GM19467 (cell line): ENCODE data around the gene FUCA1.
"Not testable (repeated sequence)": the region's sequence is repeated elsewhere in the genome, so short reads cannot be mapped to it uniquely, and the experiment has no call there.

Source experiments
- ATAC-seq: cut with Tn5 transposase; IDR thresholded peaks from one replicate; pipeline ENCODE4 v1.9.1; 2021; ENCODE audit warnings: mild to moderate bottlenecking, moderate library complexity; ENCODE audit not compliant: unreplicated experiment

The FUCA1 gene

DNA sequence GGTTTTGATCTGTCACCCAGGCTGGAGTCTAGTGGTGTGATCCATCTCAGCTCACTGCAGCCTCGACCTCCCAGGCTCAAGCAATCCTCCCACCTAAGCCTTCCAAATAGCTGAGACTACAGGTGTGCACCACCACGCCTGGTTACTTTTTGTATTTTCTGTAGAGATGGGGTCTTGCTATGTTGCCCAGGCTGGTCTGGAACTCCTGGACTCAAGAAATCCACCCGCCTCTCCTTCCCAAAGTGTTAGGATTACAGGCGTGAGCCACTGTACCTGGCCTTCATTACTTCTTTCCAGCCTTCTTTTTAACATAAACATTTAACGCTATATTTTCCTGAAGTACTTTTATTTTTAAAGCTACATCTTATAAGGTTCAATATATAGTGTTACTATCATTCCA, 24.4 kb downstream of the FUCA1 start:
- no peak for ATAC-seq

DNA sequence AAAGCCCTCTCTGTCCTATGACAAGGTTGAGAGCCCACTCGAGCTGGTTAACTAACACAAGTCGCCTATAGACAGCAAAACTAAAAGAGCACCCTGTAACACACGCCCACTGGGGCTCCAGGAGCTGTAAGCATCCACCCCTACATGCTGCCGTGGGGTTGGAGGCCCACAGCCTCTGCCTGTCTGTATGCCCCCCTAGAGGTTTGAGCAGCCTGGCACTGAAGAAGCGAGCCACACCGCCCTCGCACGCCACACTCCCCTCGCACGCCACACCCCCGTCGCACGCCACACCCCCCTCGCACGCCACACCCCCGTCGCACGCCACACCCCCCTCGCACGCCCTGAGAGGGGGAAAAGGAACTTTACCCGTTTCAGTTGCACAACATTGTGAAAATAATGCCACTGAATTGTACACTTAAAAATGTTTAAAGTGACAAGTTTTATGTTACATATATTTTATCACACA, 29.7 kb downstream of the FUCA1 start:
- no peak for ATAC-seq

DNA sequence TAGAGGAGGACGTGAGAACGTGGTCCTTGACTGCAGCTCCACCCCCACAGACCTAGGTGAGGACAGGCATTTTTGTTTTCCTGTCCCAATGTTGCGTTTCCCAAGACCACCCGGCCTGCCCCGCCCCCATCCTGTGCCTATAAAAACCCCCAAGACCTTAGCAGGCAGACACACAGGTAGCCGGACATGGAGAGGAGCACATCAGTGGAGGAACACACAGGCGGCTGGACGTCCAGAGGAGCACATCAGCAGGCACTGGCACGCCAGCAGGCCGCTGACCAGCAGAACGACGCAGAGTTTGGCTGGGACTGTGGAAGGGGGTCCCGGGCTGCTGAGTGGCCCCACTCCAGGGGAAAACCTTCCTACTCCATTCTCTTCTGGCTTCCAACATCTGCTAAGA, 30.2 kb downstream of the FUCA1 start:
- no peak for ATAC-seq

DNA sequence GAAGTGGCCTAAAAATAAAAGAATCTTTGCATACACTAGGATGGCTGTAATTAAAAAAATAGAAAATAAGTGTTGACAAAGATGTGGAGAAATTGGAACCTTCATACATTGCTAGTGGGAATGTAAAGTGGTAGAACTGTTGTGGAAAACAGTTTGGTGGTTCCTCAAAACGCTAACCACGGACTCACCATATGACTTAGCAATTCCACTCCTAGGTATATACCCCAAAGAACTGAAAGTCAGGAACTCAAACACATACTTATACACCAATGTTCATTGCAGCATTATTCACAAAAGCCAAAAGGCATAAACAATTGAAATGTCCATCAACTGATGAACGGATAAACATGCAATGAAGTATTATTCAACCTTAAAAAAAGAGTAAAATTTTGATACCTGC, 32.1 kb downstream of the FUCA1 start:
- ATAC-seq: no peak

DNA sequence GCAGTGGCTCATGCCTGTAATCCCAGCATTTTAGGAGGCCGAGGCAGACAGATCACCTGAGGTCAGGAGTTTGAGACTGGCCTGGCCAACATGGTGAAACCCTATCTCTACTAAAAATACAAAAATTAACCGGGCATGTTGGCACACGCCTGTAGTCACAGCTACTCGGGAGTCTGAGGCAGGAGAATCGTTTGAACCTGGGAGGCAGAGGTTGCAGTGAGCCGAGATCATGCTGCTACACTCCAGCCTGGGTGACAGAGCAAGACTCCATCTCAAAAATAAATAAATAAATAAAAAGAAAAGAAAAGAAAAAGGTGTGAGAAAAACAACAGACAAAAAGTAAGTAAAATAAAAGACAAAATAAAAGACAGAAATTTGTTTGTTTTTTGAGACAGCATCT, 33.9 kb downstream of the FUCA1 start:
- ATAC-seq: not testable (repeated sequence)

DNA sequence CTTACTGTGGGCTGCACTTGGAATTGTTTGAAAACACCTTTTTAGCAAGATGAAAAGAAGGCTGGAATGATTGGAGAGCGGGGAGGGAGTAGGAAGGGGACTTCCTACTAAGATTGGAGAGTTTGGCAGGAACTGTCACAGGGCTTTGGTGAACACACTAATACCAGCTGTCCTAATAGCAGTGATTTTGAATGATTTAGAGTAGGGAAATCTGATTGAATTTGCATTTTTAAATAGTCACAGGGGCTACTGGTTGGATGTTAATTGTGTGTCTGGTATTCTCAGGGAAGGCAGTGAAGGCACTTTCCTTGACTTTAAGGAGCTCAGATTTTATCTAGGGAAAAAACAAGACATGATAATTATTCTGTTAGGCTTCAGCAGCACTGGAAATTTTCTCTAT, 40.4 kb downstream of the FUCA1 start:
- ATAC-seq: no peak

DNA sequence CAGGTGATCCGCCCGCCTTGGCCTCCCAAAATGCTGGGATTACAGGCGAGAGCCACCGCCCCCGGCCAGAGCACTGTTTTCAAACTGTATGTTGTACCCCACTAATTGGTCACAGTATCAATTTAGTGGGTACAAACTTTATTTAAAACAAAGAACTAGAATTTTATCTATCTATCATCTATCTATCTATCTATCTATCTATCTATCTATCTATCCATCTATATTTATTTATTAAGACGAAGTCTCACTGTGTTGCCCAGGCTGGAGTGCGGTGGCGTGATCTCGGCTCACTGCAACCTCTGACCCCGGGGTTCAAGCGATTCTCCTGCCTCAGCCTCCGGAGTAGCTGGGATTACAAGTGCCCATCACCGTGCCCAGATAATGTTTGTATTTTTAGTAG, 41.5 kb downstream of the FUCA1 start:
- not testable (repeated sequence) for ATAC-seq

DNA sequence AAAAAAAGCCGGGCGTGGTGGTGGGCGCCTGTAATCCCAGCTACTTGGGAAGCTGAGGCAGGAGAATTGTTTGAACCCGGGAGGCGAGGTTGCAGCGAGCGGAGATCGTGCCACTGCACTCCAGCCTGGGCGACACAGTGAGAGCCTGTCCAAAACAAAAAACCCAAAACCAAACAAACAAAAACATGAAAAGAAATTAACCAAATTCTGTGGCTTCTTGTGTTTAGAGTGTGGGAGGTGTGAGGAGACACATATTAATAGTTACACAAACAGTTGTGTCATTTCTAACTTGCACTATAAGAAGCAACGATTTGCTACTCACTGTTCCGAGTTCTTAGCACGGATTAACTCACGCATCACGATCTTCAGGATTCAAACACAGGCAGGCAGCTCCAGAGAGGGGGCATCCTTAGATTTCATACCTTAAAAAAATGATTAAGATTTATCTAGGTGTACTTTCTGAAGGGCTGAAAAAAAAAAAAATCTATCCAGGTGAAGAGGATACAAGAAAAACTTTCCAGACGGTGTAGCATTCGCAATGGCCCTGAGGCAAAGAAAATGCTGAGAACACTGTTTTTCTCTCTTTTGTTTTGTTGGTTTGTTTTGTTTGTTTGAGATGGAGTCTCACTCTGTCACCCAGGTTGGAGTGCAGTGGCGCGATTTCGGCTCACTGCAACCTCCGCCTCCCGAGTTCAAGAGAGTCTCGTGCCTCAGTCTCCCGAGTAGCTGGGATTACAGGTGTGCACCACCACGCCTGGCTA, 42.1 kb downstream of the FUCA1 start:
- ATAC-seq: no peak

DNA sequence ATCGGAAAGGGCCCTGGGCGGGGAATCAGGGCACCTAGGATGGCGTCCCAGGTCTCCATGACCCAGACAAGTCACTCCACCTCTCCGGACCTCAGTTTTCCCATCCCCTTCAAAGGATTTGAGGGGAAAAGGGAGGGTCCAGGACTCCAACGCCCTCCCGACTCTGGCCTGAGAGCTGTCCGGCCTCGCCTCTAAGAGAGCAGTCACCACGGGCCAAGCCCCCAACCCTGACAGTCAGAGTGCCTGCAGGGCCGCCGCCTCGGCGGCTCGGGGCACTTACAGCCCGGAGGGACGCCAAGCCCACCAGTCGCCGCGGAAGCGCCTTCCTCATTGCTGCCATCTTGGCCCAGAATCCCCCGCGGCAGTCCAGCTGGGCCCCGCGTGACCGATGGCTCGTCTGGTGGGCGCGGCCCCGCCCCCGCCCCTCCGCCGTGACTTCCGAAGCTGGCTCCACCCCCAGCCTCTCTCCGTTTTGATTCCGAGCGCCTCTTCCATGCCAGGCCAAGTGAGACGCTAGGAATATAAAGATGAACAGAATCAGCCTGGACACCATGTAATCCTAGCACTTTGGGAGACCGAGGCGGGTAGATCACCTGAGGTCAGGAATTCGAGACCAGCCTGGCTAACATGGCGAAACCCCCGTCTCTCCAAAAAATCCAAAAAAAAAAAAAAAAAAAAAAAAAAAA, 42.9 kb downstream of the FUCA1 start, which contains the start of gene HMGCL:
Gene HMGCL (minus strand): TSS at position 354 of the 686 bp plus-strand sequence. CDS start 14 bp downstream, at position 340.
- peak; percentile 73 for ATAC-seq

DNA sequence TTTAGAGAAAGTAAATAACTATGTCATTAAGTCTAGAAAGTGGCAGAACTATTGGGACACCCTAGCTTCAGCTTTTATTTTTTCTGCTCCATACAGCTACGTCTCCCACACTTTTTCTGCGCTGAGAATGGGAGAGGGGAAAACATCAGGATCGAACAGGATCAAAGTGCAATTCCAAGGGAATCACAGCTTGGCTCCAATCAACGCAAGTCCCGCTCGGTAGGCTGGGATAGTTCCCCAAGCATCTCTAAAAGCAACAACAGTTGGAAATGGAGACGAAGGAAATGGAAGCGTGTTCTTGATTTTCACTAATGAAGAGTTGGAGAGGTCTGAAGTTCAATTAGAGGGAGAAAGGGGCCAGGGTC, 43.4 kb downstream of the FUCA1 start:
- no peak for ATAC-seq

DNA sequence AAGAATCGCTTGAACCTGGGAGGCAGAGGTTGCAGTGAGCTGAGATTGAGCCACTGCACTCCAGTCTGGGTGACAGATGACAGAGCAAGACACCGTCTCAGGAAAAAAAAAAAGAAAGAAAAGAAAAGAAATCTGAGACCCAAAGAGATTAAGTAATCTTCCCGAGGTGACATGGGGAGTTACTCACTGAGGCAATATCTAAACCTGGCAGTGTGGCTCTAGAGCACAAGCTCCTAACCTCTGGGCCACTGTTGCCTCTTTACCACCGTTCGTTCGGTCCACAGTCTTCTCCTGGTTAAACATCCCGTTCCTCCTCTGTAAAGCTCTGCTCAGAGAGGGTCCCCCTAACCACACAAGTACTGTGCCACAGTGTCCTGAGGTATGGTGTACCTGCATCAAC, 44.3 kb downstream of the FUCA1 start:
- ATAC-seq: no peak

DNA sequence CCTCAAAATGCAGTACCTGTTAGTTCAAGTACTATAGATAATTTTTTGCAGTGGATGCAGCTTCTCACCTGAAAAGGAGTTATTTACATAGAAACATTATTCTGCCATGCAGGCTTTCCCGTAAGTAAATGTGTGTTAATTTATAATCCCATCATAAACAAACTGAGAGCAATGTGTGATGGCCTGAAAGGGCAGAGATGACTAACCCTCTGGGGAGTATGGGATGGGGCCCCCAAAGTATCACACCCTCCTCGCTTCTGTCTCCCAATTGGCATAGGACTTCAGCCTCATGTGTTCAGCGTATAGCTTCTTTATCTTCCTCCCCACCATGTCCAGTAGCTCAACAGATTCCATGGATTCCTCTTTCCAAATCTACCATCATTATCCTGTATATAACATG, 50.5 kb downstream of the FUCA1 start:
- no peak for ATAC-seq

DNA sequence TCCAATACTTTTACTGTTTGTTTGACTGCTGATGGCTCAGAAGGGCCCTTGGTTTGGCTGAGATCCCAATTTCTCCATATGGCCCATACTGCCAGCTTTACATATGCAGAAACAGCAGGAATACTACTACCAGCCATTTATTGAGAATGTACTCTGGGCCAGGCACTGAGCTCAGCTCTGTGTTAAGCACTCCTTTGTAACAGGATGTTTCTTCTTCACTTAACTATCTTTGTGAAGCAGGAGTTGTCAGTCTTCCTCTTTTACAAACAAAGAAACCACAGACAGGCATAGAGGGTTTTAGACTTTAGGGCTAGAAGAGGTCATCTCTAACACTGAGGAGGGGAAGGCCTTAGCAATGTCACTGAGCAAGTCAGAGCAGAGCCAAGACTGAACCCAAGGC, 51.2 kb downstream of the FUCA1 start:
- ATAC-seq: no peak

DNA sequence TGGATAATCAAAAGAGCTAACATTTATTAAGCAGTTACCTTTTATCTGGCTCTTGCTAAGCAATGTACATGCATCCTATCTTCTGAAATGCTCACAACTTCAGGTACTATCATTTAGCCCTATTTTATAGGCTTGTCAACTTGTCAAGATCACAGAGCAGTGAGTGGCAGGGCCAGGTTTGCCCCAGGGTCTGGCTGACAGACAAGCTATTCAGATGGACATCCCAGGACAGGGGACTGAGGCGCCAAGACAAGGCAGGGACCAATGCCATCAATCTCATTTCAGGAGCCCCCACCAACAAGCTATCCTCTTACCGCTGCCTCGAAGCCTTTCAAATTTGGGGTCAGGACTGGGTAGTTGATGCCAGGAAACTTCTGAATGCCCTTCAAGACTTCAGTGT, 51.7 kb downstream of the FUCA1 start:
- no peak for ATAC-seq

DNA sequence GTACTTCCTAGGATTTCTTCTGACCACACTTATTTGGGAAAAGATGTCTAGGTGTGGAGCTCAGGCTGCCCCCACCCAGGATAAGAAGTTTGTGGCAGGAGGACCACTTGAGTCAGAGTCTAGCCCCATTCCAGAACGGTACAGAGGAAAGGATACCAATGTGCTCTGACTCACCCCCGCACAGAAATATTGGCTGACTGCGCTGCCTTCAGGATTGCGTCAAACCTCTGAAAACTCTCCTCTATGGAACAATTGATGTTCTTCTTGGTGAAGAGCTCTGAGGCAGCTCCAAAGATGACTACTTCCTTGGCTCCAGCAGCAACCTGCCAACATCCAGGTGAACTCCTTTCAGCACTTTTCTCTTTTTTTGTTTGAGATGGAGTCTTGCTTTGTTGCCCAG, 54.1 kb downstream of the FUCA1 start:
- no peak for ATAC-seq

DNA sequence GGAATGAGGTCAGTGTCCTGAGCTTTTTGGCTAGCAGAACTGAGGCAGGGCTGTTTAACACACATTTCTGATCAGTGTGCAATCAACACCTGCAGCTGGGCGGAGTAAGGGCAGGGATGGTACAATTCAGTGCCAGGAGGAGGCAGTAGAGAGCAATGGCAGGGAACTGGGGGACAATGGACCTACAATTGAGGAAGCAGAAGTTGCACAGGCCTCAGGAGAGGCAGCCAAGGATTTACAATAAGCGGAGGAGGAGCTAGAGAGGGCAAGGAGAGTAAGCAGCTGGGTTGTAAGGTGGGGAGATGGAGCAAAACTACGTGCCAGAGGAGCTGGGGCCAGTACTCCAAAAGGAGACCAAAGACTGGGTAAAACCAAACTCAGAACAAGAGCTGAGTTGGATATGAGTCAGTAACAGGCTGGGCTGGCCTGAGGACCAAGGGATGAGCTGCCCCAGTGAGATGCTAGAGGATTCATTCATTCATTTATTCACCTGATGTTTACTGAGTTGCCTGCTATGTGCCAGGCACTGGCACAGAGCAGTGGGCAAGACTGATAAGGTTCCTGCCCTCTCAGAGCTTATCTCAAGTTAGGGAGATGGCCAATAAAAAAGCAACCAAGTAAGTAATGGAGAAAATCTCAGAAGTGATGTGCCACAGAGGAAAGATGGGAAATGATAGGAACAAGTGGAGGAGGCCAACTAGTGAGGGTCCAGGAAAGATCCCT, 57.1 kb downstream of the FUCA1 start:
- ATAC-seq: no peak

DNA sequence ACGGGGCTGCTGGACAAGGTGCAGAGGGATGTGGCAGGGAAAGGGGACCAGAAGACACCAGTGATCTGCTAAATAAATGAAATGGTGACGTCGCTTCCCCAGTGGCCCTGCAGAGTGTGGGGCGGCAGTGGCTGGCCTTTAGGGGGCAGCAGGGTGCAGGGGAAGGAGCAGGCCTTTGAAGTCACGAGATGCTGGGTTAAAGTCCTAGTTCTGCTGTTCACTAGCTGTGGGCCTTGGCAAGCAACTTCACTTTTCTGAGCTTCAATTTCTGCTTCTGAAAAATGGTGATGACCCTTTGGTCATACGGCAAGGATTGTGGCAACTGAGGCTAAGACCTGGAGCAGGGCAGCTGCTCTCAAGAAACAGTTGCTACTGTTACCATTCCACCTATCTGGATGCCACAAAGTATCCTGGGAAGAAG, 58.3 kb downstream of the FUCA1 start:
- ATAC-seq: peak; percentile 49

DNA sequence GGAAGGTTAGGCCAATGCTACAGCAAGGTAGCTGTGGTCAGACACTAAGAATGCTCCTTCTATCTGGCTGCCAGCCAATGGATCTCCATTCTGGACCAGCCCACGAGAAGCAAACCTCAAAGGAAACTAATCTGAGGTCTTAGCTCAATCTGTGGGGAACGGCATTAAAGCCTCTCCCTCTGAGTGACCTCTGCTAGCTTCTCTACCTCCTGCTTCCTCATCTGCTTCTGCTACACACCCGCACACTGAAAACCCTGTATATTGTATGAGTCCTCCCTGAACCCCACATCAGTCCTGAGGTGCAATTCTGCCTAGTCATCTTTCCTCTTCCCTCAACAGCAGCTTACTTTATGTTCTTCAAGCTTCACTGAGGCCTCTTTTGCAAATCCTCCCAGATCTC, 60.6 kb downstream of the FUCA1 start:
- no peak for ATAC-seq

DNA sequence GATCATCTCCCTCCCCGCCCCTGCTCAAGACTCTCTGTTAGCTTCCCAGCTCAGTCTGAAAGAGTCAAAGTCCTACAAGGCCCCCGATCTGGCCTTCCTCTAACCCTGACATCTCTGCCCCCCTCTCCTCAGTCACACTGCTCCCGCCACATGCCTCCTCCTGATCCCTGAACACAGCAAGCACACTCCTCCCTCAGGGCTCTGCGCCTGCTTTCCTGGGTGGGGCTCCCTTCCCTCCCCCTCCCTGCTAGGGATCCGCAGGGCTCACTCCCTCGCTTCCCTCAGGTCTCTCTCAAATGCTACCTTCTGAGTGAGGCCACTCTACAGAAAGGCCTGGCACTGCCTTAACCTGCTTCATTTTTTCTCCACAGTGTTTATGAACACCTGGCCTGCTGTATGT, 61.8 kb downstream of the FUCA1 start:
- no peak for ATAC-seq

DNA sequence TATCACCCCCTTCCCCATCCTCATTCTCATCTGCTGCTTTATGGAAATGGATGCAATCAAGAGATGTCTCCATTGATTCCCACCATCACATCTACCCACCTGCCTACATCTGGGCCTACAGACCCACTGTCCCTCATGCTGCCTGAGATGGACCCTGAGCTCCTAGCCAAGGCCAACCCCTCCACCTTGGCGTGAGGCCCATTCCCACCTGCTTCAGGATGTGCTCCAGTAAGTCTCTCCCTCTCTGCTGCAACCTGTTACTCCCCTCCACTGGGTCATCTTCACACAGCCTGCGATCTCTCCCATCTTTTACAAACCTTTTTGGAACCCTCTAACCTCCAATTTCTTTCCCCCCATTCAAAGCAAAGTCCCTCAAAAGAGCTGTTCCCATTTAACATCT, 63.1 kb downstream of the FUCA1 start:
- no peak for ATAC-seq

DNA sequence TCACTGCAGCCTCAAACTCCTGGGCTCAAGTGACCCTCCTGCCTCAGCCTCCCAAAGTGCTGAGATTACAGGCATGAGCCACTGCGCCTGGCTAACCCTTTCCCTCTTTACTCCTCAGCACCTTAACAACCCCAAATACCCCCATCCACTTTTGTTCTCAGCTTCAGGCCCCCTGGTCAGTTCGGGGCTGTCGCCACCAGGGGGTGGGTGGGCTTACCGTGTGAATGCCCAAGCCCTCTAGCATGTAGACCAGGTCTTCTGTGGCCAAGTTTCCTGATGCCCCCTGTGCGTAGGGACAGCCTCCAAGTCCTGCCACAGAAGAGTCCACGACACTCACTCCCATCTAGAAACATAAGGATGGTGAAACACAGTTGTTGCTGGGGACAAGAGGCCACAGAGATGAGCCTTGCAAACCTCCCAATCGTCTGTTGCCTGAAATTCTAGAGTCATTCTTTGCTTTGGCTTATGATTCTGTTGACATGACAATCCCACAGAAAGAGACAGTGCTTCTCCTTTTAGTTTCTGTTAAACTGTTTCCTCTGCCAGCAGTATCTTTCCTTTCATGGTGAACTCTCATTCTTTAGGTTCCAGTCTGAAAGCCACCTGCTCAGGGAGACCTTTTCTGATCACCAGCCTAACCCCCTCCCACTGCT, 63.8 kb downstream of the FUCA1 start:
- no peak for ATAC-seq
